HEK293T (cell line): ENCODE results near the gene ARHGAP26.

Source experiments
- CTCF ChIA-PET: fragments of 350-600 bp; formaldehyde crosslinking; extraction: SDS; loops from one replicate; lab custom pipeline; 2021; ENCODE audit warnings: antibody characterized with exemption, inconsistent platforms; lab: Yijun Ruan, JAX
- POLR2A ChIA-PET: fragments of 350-600 bp; formaldehyde crosslinking; extraction: SDS; loops from one replicate; lab custom pipeline; 2020; ENCODE audit warnings: antibody characterized with exemption, inconsistent platforms; lab: Yijun Ruan, JAX
- DNase-seq: peaks from one replicate; pipeline ENCODE4 v3.0.0; 2012; ENCODE audit warnings: mixed read lengths; ENCODE audit errors: extremely low spot score
- ARNT ChIP-seq: fragments of 450-650 bp; IDR thresholded peaks from 2 replicates; pipeline ENCODE4 v1.6.1; 2017; ENCODE audit warnings: mild to moderate bottlenecking
- BHLHE40 ChIP-seq: fragments of 450-650 bp; IDR thresholded peaks from 2 replicates; pipeline ENCODE4 v1.6.1; 2016; ENCODE audit warnings: mild to moderate bottlenecking, moderate library complexity, borderline replicate concordance
- CTBP1 ChIP-seq: fragments of 450-650 bp; IDR thresholded peaks from 2 replicates; pipeline ENCODE4 v1.6.1; 2016; ENCODE audit warnings: borderline replicate concordance
- ELF4 ChIP-seq: fragments of 450-650 bp; IDR thresholded peaks from 2 replicates; pipeline ENCODE4 v1.6.1; 2017; ENCODE audit warnings: antibody characterized with exemption
- FOXA1 ChIP-seq: fragments of 450-650 bp; IDR thresholded peaks from 2 replicates; pipeline ENCODE4 v1.6.1; 2016; ENCODE audit warnings: mild to moderate bottlenecking
- FOXK2 ChIP-seq: fragments of 450-650 bp; IDR thresholded peaks from 2 replicates; pipeline ENCODE4 v1.6.1; 2016; ENCODE audit warnings: mild to moderate bottlenecking
- FOXM1 ChIP-seq: fragments of 450-650 bp; IDR thresholded peaks from 2 replicates; pipeline ENCODE4 v1.6.1; 2017; ENCODE audit warnings: mild to moderate bottlenecking, borderline replicate concordance
- HDGF ChIP-seq: fragments of 450-650 bp; IDR thresholded peaks from 2 replicates; pipeline ENCODE4 v1.6.1; 2017; ENCODE audit warnings: antibody characterized with exemption, borderline replicate concordance
- L3MBTL2 ChIP-seq: fragments of 450-650 bp; conservative IDR thresholded peaks from 2 replicates; pipeline ENCODE4 v1.6.1; 2016; ENCODE audit warnings: mild to moderate bottlenecking
- LEF1 ChIP-seq: fragments of 450-650 bp; IDR thresholded peaks from 2 replicates; pipeline ENCODE4 v1.6.1; 2017; ENCODE audit warnings: mild to moderate bottlenecking, borderline replicate concordance
- NFRKB ChIP-seq: fragments of 450-650 bp; IDR thresholded peaks from 2 replicates; pipeline ENCODE4 v1.6.1; 2016; ENCODE audit warnings: mild to moderate bottlenecking, moderate library complexity
- SP1 ChIP-seq: fragments of 450-650 bp; IDR thresholded peaks from 2 replicates; pipeline ENCODE4 v1.6.1; 2017
- SUZ12 ChIP-seq: fragments of 450-650 bp; IDR thresholded peaks from 2 replicates; pipeline ENCODE4 v1.6.1; 2016; ENCODE audit warnings: mild to moderate bottlenecking
- TARDBP ChIP-seq: fragments of 450-650 bp; IDR thresholded peaks from 2 replicates; pipeline ENCODE4 v1.6.1; 2016
- ZNF384 ChIP-seq: fragments of 450-650 bp; IDR thresholded peaks from 2 replicates; pipeline ENCODE4 v1.6.1; 2016
- TF ChIP-seq, protein P1 (sequence below): fragments of 450-650 bp; IDR thresholded peaks from 2 replicates; pipeline ENCODE4 v1.6.1; 2016

Gene ARHGAP26

DNA sequence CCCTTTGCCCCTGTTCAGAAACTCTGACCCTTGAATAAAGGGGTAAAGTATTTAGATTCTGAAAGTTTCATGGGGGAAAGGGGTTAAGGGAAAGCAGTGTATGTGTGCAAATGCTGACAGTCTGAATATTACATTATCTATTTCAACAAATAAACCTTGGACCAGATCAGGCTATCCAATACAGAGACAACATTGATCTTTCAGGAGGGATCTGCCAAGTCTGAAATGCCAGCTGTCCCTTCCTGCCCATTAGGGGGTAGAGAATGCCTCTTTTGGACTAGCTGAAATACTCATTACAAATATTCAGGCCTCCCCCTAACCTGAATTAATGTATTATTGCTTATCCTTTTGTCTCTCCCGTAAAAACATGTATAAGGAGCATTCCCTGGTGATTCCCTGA lies 413.8 kb downstream of the ARHGAP26 start:
- ChIA-PET POLR2A (no interaction called here), CTCF (no interaction called here)
- no peak for DNase-seq
- TF ChIP-seq ELF4 (no peak), FOXK2 (no peak), TARDBP (no peak), HDGF (no peak), CTBP1 (no peak), L3MBTL2 (no peak), FOXM1 (no peak), ARNT (no peak), SP1 (no peak), SUZ12 (no peak), ZNF384 (no peak), LEF1 (no peak), BHLHE40 (no peak), FOXA1 (no peak), NFRKB (no peak)
- TF ChIP-seq, protein P1, sequence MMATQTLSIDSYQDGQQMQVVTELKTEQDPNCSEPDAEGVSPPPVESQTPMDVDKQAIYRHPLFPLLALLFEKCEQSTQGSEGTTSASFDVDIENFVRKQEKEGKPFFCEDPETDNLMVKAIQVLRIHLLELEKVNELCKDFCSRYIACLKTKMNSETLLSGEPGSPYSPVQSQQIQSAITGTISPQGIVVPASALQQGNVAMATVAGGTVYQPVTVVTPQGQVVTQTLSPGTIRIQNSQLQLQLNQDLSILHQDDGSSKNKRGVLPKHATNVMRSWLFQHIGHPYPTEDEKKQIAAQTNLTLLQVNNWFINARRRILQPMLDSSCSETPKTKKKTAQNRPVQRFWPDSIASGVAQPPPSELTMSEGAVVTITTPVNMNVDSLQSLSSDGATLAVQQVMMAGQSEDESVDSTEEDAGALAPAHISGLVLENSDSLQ = no peak

GRCh38 chr5:143186623-143187022 lies 416.4 kb downstream of the ARHGAP26 start:
- no peak for TF ChIP-seq LEF1
- TF ChIP-seq, protein P1 = no peak
- no peak for TF ChIP-seq L3MBTL2
- TF ChIP-seq TARDBP = no peak
- ChIA-PET POLR2A (no interaction called here), CTCF (interaction anchor here (0.6 kb wide), 1 partner anchor 159 kb away, joined by 3 read pairs; no protein-coding TSS in a partner anchor)
- DNase-seq = no peak

DNA sequence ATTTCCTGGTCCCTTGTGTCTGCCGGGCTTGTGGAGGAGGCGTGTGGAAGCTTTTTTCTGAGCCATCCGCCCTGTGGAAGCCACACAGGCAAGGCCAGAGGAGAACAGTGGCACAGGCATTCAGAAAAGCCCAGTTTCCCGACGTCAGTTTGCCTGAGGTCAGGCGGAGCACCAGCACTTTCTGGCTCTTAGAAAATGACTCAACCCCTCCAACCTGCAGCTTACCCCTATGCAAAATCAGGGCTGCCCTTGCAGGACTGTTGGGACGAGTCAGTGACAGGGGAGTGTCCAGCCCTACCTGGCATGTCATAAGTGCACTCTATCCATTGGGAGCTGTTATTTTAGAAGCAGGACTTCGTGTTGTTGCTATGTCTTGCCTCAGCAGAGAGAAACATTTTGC lies 417.3 kb downstream of the ARHGAP26 start:
- ChIA-PET POLR2A (no interaction called here), CTCF (no interaction called here)
- TF ChIP-seq HDGF = no peak
- no peak for TF ChIP-seq FOXM1
- no peak for TF ChIP-seq ELF4
- TF ChIP-seq SUZ12 = no peak
- TF ChIP-seq BHLHE40 = no peak
- TF ChIP-seq CTBP1 = no peak
- no peak for TF ChIP-seq TARDBP
- TF ChIP-seq FOXK2 = no peak
- no peak for TF ChIP-seq ZNF384
- no peak for TF ChIP-seq LEF1
- no peak for TF ChIP-seq ARNT
- TF ChIP-seq NFRKB = no peak
- TF ChIP-seq FOXA1 = no peak
- no peak for DNase-seq

DNA sequence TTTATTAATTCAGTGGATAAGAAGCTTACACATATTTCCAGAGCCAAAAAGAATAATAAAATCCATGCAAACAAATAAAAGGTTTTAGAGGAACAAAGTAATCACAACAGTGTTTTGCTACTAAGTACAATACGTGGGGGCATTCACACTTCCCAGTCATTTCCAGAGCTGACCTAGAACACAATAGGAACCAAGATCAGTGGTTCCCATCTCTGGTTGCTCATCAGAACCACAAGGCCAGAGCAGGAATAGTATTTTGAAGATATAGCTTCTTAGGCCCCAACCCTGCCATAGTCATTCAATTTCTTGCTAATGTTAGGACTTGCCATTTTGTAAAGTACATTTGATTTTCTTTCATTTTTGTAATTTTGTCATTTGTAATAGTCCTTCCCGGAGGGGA lies 417.9 kb downstream of the ARHGAP26 start:
- no peak for DNase-seq
- TF ChIP-seq SP1 = no peak
- TF ChIP-seq BHLHE40 = no peak
- TF ChIP-seq ARNT = no peak
- no peak for TF ChIP-seq FOXK2
- TF ChIP-seq FOXA1 = no peak
- POLR2A ChIA-PET = no interaction called here
- CTCF ChIA-PET = interaction anchor here (0.7 to 0.9 kb wide), 2 partner anchors 20 to 104 kb away, joined by 3 to 4 read pairs; no protein-coding TSS in a partner anchor

DNA sequence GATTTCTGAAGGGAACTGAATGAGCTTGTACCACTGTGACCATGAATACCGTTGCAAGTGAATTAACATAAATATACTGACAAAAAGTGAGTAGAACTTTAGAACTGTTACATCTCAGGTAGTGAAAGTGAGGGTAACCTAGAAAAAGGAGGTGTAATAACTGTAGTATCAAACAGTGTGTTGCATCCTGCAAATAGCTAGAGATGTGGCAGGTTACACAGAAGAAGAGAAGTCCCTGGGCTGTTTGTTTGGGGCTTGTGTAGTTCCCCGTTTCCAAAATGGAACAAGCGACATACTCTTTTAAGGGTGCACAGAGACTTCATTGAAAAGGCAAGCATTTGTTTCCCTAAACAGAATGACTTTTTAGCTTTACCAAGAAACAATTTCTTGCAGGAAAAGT lies 418.5 kb downstream of the ARHGAP26 start:
- TF ChIP-seq, protein P1 = no peak
- no peak for TF ChIP-seq NFRKB
- no peak for TF ChIP-seq TARDBP
- no peak for TF ChIP-seq L3MBTL2
- TF ChIP-seq HDGF = no peak
- no peak for TF ChIP-seq ELF4
- TF ChIP-seq SUZ12 = no peak
- TF ChIP-seq BHLHE40 = no peak
- POLR2A ChIA-PET = no interaction called here
- CTCF ChIA-PET = interaction anchor here (0.7 to 1.0 kb wide), 3 partner anchors 19 to 103 kb away, joined by 3 to 4 read pairs (median 3); no protein-coding TSS in a partner anchor
- DNase-seq = no peak

GRCh38 chr5:143190260-143190810 lies 420.2 kb downstream of the ARHGAP26 start:
- DNase-seq = no peak
- ChIA-PET CTCF (no interaction called here), POLR2A (no interaction called here)
- no peak for TF ChIP-seq ARNT
- no peak for TF ChIP-seq ELF4
- TF ChIP-seq NFRKB = no peak
- no peak for TF ChIP-seq BHLHE40
- no peak for TF ChIP-seq CTBP1
- TF ChIP-seq HDGF = no peak
- no peak for TF ChIP-seq TARDBP
- no peak for TF ChIP-seq FOXK2
- no peak for TF ChIP-seq FOXM1
- TF ChIP-seq, protein P1 = no peak
- TF ChIP-seq SP1 = no peak
- TF ChIP-seq SUZ12 = no peak
- no peak for TF ChIP-seq ZNF384
- no peak for TF ChIP-seq LEF1
- no peak for TF ChIP-seq FOXA1
- TF ChIP-seq L3MBTL2 = no peak
